Gastrocnemius medialis (tissue), 4 donors: ENCODE measurements around the gene CDH4.

Experiments
- POLR2A ChIP-seq, 2 donors: fragments of 450-650 bp; IDR thresholded peaks; one replicate each; pipeline ENCODE4 v1.6.1; 2017; ENCODE audit warnings: antibody characterized with exemption in 2 of 2, mild to moderate bottlenecking in 2 of 2, moderate library complexity in 2 of 2
- TF ChIP-seq, protein P1 (sequence below), 5 experiments: fragments of 450-650 bp in 3 of 5; fragments of 200-600 bp in 2 of 5; sonication (generic) in 2 of 5; IDR thresholded peaks in 4 of 5; conservative IDR thresholded peaks in 1 of 5; 1 replicate in 4 of 5; 2 replicates in 1 of 5; pipeline ENCODE4 v1.5.1; 2016 to 2019; ENCODE audit warnings: antibody characterized with exemption in 5 of 5, mild to moderate bottlenecking in 3 of 5, moderate library complexity in 3 of 5

DNA sequence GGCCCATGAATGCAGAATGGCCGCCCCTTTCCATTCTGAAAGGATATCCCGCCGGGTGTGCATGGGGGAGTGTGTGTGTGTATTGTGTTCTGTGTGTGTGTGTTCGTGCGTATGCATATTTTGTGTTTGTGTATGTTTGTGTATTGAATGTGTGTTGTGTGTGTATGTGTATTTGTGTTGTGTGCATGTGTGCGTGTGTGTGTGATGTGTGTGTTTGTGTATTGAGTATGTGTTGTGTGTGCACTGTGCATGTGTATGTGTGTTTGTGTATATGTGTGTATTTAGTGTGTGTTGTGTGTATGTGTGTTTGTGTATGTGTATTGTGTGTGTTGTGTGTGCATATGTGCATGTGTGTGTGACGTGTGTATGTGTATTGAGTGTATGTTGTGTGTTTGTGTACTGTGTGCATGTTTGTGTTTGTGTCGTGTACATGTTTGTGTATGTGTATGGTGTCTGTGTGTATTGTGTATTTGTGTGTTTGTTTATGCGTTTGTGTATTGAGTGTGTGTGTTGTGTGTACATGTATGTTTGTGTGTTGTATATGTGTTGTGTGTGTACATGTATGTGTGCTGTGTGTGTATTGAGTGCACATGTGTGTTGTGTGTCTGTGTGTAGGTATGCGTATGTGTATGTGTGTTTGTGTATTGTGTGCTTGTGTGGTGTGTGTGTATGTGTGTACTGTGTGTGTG is 587.3 kb downstream of the CDH4 start:
- TF ChIP-seq POLR2A (IDR thresholded peaks at IDR 0.05): no peak
- TF ChIP-seq, protein P1, sequence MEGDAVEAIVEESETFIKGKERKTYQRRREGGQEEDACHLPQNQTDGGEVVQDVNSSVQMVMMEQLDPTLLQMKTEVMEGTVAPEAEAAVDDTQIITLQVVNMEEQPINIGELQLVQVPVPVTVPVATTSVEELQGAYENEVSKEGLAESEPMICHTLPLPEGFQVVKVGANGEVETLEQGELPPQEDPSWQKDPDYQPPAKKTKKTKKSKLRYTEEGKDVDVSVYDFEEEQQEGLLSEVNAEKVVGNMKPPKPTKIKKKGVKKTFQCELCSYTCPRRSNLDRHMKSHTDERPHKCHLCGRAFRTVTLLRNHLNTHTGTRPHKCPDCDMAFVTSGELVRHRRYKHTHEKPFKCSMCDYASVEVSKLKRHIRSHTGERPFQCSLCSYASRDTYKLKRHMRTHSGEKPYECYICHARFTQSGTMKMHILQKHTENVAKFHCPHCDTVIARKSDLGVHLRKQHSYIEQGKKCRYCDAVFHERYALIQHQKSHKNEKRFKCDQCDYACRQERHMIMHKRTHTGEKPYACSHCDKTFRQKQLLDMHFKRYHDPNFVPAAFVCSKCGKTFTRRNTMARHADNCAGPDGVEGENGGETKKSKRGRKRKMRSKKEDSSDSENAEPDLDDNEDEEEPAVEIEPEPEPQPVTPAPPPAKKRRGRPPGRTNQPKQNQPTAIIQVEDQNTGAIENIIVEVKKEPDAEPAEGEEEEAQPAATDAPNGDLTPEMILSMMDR (IDR thresholded peaks at IDR 0.05 in 4 of 5, conservative IDR thresholded peaks at IDR 0.05 in 1 of 5): no peak
